ENCODE data around the gene GPD2.
A peak's percentile ranks its signal among the peaks of the same experiment; 100 is the strongest.
"Not testable (repeated sequence)": the region's sequence is repeated elsewhere in the genome, so short reads cannot be mapped to it uniquely, and the experiment has no call there.

Gene GPD2

GRCh38 chr2:156491176-156491575 lies 55.0 kb downstream of the GPD2 start:
- TF ChIP-seq, protein P1, sequence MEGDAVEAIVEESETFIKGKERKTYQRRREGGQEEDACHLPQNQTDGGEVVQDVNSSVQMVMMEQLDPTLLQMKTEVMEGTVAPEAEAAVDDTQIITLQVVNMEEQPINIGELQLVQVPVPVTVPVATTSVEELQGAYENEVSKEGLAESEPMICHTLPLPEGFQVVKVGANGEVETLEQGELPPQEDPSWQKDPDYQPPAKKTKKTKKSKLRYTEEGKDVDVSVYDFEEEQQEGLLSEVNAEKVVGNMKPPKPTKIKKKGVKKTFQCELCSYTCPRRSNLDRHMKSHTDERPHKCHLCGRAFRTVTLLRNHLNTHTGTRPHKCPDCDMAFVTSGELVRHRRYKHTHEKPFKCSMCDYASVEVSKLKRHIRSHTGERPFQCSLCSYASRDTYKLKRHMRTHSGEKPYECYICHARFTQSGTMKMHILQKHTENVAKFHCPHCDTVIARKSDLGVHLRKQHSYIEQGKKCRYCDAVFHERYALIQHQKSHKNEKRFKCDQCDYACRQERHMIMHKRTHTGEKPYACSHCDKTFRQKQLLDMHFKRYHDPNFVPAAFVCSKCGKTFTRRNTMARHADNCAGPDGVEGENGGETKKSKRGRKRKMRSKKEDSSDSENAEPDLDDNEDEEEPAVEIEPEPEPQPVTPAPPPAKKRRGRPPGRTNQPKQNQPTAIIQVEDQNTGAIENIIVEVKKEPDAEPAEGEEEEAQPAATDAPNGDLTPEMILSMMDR (IDR thresholded peaks at IDR 0.05; ENCODE audit: borderline replicate concordance, extremely low read depth, low read length, poor library complexity, severe bottlenecking): no peak
- TF ChIP-seq EZH2 (IDR thresholded peaks at IDR 0.05; ENCODE audit: borderline replicate concordance, low read depth, low read length, severe bottlenecking): no peak
- DNase-seq: no peak
- H2AFZ ChIP-seq (ENCODE audit: low read depth, low read length): no peak overlapping the region
- no peak for ATAC-seq (ENCODE audit: insufficient read depth, low read depth)
- H3K79me2 ChIP-seq (ENCODE audit: insufficient read depth, low read length): no peaks in the 10 kb centered on the region
- no peaks in the 10 kb centered on the region for H3K36me3 ChIP-seq (ENCODE audit: insufficient read depth, low read length)
- H3K4me3 ChIP-seq (ENCODE audit: low read depth in 1 of 2, low read length in 2 of 2): no peak overlapping the region
- H3K27ac ChIP-seq (ENCODE audit: low read length): no peak overlapping the region
- no peak overlapping the region for H3K4me2 ChIP-seq (ENCODE audit: insufficient read depth, low read length)
- H4K20me1 ChIP-seq (ENCODE audit: insufficient read depth, low read length): no peaks in the 10 kb centered on the region
- no peak overlapping the region for H3K9ac ChIP-seq (ENCODE audit: low read depth, low read length)
- H3K4me1 ChIP-seq (ENCODE audit: insufficient read depth, low read length): no peaks in the 10 kb centered on the region
- no peaks in the 10 kb centered on the region for H3K9me3 ChIP-seq (ENCODE audit: insufficient read depth, low read length, severe bottlenecking)
- H3K27me3 ChIP-seq (ENCODE audit: insufficient read depth, low read length, poor library complexity): no peaks in the 10 kb centered on the region

DNA sequence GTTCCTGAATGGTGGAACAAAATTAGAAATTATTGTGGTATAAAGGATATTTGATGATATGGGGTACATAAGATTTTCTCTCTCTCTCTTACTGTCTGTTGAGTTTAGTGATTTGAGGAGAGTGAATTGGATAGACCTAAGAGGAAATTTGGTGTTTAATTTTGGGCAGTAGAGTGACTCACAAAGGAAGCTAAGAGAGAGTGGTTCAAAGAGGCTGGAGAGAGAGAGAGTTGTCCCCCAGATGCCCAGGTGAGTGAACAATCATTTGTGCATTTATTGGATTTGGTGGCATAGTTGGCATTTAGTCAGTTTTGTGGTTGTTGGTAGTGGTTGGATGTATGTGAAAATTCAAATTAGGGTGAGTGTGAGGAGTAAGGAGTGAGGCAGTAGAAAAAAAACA lies 56.8 kb downstream of the GPD2 start:
- Histone ChIP-seq H3K27me3 (ENCODE audit: insufficient read depth, low read length, poor library complexity) (no peaks in the 10 kb centered on the region), H3K4me1 (ENCODE audit: insufficient read depth, low read length) (no peaks in the 10 kb centered on the region), H3K4me3 (ENCODE audit: low read depth in 1 of 2, low read length in 2 of 2) (no peak overlapping the region), H2AFZ (ENCODE audit: low read depth, low read length) (no peak overlapping the region), H3K27ac (ENCODE audit: low read length) (no peak overlapping the region), H3K79me2 (ENCODE audit: insufficient read depth, low read length) (no peaks in the 10 kb centered on the region), H4K20me1 (ENCODE audit: insufficient read depth, low read length) (no peaks in the 10 kb centered on the region), H3K4me2 (ENCODE audit: insufficient read depth, low read length) (no peak overlapping the region), H3K36me3 (ENCODE audit: insufficient read depth, low read length) (no peaks in the 10 kb centered on the region), H3K9ac (ENCODE audit: low read depth, low read length) (no peak overlapping the region), H3K9me3 (ENCODE audit: insufficient read depth, low read length, severe bottlenecking) (no peaks in the 10 kb centered on the region)
- TF ChIP-seq, protein P1 (IDR thresholded peaks at IDR 0.05; ENCODE audit: borderline replicate concordance, extremely low read depth, low read length, poor library complexity, severe bottlenecking): no peak
- no peak for TF ChIP-seq EZH2 (IDR thresholded peaks at IDR 0.05; ENCODE audit: borderline replicate concordance, low read depth, low read length, severe bottlenecking)
- ATAC-seq (ENCODE audit: insufficient read depth, low read depth): no peak
- no peak for DNase-seq

DNA sequence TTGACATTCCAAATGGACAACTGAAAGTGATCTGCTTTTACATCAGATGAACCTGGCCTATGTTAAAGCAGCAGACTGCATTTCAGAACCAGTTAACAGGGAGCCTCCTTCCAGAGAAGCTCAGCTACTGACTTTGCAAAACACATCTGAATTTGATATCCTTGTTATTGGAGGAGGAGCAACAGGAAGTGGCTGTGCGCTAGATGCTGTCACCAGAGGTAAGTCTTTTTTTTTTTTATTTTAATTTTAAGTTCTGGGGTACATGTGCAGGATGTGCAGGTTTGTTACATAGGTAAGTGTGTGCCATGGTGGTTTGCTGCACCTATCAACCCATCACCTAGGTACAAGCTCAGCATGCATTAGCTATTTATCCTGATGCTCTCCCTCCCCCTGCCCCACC lies 59.8 kb downstream of the GPD2 start:
- H3K27ac ChIP-seq (ENCODE audit: low read length); H3K9me3 ChIP-seq (ENCODE audit: insufficient read depth, low read length, severe bottlenecking); H3K79me2 ChIP-seq (ENCODE audit: insufficient read depth, low read length); H4K20me1 ChIP-seq (ENCODE audit: insufficient read depth, low read length); H3K4me2 ChIP-seq (ENCODE audit: insufficient read depth, low read length); H3K36me3 ChIP-seq (ENCODE audit: insufficient read depth, low read length); H3K4me1 ChIP-seq (ENCODE audit: insufficient read depth, low read length); H3K9ac ChIP-seq (ENCODE audit: low read depth, low read length); H3K4me3 ChIP-seq (ENCODE audit: low read depth in 1 of 2, low read length in 2 of 2); DNase-seq; H2AFZ ChIP-seq (ENCODE audit: low read depth, low read length); H3K27me3 ChIP-seq (ENCODE audit: insufficient read depth, low read length, poor library complexity): not testable (repeated sequence)
- ATAC-seq (ENCODE audit: insufficient read depth, low read depth): peak; percentile 67

DNA sequence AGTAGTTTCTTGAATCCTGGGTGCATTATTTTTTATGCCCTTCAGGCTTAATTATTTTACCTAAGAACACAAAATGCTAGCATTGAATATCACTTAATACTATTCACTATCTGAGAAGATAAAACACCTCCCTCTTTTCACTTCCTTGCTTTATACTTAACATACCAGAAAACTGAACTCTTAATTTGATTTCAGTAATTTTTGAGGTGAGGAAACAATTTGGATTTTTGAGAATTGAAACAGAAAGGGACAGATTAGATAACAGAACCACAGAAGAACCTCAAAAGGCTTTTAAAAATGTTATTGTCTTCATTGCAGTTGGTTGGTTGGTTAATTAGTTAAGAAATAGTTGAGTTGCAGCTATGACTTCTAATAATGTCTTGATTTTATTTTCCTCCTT lies 69.5 kb downstream of the GPD2 start:
- Histone ChIP-seq H3K27ac (ENCODE audit: low read length) (no peak overlapping the region), H3K36me3 (ENCODE audit: insufficient read depth, low read length) (no peaks in the 10 kb centered on the region), H3K4me1 (ENCODE audit: insufficient read depth, low read length) (no peaks in the 10 kb centered on the region), H3K4me3 (ENCODE audit: low read depth in 1 of 2, low read length in 2 of 2) (no peak overlapping the region), H3K79me2 (ENCODE audit: insufficient read depth, low read length) (no peaks in the 10 kb centered on the region), H4K20me1 (ENCODE audit: insufficient read depth, low read length) (no peaks in the 10 kb centered on the region), H3K9me3 (ENCODE audit: insufficient read depth, low read length, severe bottlenecking) (no peaks in the 10 kb centered on the region), H2AFZ (ENCODE audit: low read depth, low read length) (no peak overlapping the region), H3K9ac (ENCODE audit: low read depth, low read length) (no peak overlapping the region), H3K4me2 (ENCODE audit: insufficient read depth, low read length) (no peak overlapping the region), H3K27me3 (ENCODE audit: insufficient read depth, low read length, poor library complexity) (no peaks in the 10 kb centered on the region)
- ATAC-seq (ENCODE audit: insufficient read depth, low read depth): no peak
- no peak for TF ChIP-seq EZH2 (IDR thresholded peaks at IDR 0.05; ENCODE audit: borderline replicate concordance, low read depth, low read length, severe bottlenecking)
- TF ChIP-seq, protein P1 (IDR thresholded peaks at IDR 0.05; ENCODE audit: borderline replicate concordance, extremely low read depth, low read length, poor library complexity, severe bottlenecking): no peak
- no peak for DNase-seq

All from DND-41 (cell line).